Astrocyte of the cerebellum (primary cell): ENCODE data around the gene PIP5K1B.

ENCODE experiments used
- DNase-seq: peaks from one replicate; pipeline ENCODE4 v3.0.0-alpha.2; 2011; ENCODE audit warnings: low read depth
- H3K4me3 ChIP-seq: 2 replicates; pipeline ENCODE4 v1.5.1; 2011; ENCODE audit warnings: mild to moderate bottlenecking, low read depth, low read length, moderate library complexity
- in situ Hi-C: cut with HindIII; loops from 2 replicates; pipeline ENCODE4 v1.10.0; 2017; ENCODE audit warnings: low sequenced_read_pairs
- TF ChIP-seq, protein P1 (sequence below): IDR thresholded peaks from 2 replicates; pipeline ENCODE4 v1.5.1; 2012; ENCODE audit warnings: low read length, low read depth, moderate library complexity, mild to moderate bottlenecking; ENCODE audit errors: missing control alignments

PIP5K1B gene

DNA sequence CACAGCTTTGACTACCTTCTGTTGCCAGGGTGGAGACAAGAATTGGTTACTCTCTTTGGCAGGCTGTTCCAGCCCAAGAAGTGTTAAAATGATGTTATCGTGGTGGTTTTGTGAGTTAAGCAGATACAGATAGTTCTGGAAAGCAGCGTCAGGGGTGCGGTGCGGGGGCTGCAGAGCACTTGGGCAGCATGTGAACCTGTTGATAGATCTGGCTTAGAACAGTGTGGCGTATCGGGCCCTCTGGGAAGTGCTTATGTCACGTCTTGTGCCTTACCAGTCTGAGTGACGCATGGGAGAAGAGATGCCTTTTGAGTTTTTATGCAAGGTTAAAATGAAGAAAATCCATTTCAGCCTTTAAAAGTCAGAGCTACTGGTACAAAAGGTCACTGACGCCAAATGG is 156.4 kb downstream of the PIP5K1B start:
- in situ Hi-C loops: no loop called here
- TF ChIP-seq, protein P1, sequence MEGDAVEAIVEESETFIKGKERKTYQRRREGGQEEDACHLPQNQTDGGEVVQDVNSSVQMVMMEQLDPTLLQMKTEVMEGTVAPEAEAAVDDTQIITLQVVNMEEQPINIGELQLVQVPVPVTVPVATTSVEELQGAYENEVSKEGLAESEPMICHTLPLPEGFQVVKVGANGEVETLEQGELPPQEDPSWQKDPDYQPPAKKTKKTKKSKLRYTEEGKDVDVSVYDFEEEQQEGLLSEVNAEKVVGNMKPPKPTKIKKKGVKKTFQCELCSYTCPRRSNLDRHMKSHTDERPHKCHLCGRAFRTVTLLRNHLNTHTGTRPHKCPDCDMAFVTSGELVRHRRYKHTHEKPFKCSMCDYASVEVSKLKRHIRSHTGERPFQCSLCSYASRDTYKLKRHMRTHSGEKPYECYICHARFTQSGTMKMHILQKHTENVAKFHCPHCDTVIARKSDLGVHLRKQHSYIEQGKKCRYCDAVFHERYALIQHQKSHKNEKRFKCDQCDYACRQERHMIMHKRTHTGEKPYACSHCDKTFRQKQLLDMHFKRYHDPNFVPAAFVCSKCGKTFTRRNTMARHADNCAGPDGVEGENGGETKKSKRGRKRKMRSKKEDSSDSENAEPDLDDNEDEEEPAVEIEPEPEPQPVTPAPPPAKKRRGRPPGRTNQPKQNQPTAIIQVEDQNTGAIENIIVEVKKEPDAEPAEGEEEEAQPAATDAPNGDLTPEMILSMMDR: no peak
- H3K4me3 ChIP-seq: no peak overlapping the region
- no peak for DNase-seq

DNA sequence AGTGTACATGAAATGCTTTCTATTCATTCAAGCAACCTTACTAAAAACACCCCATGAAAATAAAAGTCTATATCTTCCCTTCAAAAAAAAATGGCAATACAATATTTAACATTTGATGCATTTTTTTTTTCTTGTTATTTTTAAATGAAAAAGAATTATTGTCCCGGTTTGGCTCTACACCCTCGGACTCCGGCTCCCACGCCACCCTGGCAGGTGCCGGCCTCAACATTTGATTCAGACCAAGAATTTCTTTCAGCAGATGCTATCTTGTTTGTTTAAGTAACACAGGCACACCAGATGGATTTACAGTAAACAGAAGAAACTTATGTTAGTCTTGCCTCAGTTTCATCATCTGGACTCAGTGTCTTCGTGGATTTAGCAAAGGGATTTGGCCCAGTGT is 162.0 kb downstream of the PIP5K1B start:
- no peak overlapping the region for H3K4me3 ChIP-seq
- TF ChIP-seq, protein P1: no peak
- in situ Hi-C loops: no loop called here
- no peak for DNase-seq

DNA sequence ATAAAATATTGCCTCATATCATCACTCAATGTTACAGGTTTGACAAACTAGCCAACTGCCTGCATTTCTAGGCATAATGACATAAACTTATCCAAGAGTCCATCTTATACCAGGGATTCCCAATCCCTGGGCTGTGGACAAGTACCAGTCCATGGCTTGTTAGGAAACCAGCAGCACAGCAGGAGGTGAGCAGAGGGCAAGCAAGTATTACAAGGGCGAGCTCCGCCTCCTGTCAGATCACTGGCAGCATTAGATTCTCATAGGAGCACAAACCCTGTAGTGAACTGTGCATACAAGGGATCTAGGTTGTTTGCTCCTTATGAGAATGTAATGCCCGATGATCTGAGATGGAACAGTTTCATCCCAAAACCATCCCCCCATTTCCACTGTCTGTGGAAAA is 164.0 kb downstream of the PIP5K1B start:
- no peak for DNase-seq
- in situ Hi-C loops: no loop called here
- H3K4me3 ChIP-seq: no peak overlapping the region
- TF ChIP-seq, protein P1: no peak

DNA sequence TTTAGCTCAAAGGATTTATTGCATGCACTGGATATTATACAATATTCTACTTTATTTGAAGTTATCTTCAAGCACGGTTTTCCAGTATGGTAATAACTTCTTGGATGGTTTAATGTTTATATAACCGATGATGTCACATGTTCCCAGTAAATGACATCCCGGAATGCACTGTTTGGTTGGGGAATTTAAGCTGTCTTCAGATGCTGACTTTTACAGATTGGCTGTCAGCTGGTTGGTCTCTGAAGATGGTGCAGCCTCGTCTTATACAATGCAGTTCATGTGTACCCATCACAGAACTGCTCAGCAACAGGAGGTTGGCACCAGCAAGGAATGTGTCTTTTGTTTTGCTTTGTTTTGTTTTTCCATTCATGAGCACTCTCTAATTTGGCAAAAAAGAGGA is 165.0 kb downstream of the PIP5K1B start:
- no peak for DNase-seq
- TF ChIP-seq, protein P1: no peak
- in situ Hi-C loops: no loop called here
- no peak overlapping the region for H3K4me3 ChIP-seq

DNA sequence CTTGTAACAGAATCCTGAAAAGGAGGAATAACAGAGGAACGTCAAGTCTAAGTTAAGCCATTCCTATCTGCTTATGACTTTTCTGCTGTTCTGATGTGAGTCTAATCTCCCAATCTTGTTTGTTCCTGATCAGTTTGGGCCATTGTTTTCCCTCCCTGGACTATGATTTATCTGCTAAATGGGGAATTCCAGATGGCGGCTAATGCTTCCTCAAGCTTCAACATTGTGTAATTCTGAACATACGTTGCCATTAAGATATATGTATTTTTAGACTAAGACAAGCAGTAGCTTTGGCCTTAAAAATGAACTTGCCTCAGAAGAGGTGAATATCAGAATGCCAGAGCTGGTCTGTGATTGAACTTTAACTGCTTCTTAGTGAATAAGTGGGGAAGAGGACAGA is 166.2 kb downstream of the PIP5K1B start:
- TF ChIP-seq, protein P1: no peak
- no peak overlapping the region for H3K4me3 ChIP-seq
- no peak for DNase-seq
- in situ Hi-C loops: no loop called here

DNA sequence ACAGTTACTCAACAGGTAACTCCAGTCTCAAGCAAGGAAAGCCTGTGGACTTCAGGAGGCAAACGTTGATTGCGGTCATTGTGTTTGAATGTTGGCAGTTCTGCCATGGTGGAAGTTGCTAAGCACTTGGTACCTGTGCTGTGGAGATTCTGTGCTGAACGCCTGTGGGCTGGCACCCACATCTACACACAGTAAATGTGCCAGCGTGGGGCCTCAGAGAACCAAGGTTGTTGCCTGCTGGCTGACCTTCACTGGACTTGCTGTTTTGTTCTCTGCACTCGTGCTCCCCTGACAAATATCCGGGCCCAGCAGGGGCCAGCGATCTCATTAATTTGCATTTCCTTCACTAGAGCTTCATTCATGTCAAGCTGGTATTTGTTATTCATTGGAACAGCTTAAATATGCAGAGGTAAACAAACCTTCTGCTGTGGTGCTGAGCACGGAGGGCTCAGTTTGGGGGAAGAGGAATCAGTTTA is 167.0 kb downstream of the PIP5K1B start:
- in situ Hi-C loops: no loop called here
- no peak for DNase-seq
- TF ChIP-seq, protein P1: no peak
- no peak overlapping the region for H3K4me3 ChIP-seq

DNA sequence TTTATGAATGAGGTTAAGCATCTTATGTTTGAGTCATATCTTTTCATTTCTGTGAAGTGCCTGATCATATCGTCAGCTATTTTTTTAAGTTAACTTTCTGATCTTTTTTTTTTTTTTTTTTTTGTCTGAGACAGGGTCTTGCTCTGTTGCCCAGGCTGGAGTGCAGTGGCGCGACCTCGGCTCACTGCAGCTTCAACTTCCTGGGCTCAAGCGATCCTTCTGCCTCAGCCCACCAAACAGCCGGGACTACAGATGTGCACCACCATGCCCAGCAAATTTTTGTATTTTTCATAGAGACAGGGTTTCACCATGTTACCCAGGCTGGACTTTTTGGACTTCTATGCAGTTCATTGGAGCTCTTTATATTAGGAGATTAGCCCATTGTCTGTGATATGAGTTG is 168.1 kb downstream of the PIP5K1B start:
- TF ChIP-seq, protein P1: no peak
- in situ Hi-C loops: no loop called here
- H3K4me3 ChIP-seq: no peak overlapping the region
- no peak for DNase-seq
